T47D (cell line): ENCODE results near the gene RPUSD2.

Experiments used
- DNase-seq, 2 experiments: peaks; one replicate each; pipeline versions ENCODE4 v3.0.0 to v3.0.0-alpha.2; 2011 to 2012; ENCODE audit warnings: low read depth in 1 of 2, low spot score in 1 of 2
- JUND ChIP-seq: IDR thresholded peaks from 2 replicates; pipeline ENCODE4 v1.6.1; 2012; ENCODE audit warnings: low read depth
- in situ Hi-C: cut with HindIII; loops from 2 replicates; pipeline ENCODE4 v1.10.0; 2016; ENCODE audit warnings: low sequenced_read_pairs, low pct_unique_long_range_greater_than_20kb

The RPUSD2 gene

GRCh38 chr15:40598672-40599071 lies 29.6 kb downstream of the RPUSD2 start:
- in situ Hi-C loops: no loop called here
- no peak for TF ChIP-seq JUND
- DNase-seq: no peak

- DNase-seq: no peak
- in situ Hi-C loops: no loop called here
- no peak for TF ChIP-seq JUND
These were observed 31.9 kb downstream of the RPUSD2 start for GRCh38 chr15:40600956-40601355.

- no peak for TF ChIP-seq JUND
- in situ Hi-C loops: no loop called here
- DNase-seq: no peak
These were observed 34.8 kb downstream of the RPUSD2 start for GRCh38 chr15:40603935-40604334.

GRCh38 chr15:40613080-40613479 lies 44.0 kb downstream of the RPUSD2 start:
- no peak for DNase-seq
- TF ChIP-seq JUND: no peak
- in situ Hi-C loops: no loop called here

- in situ Hi-C loops: no loop called here
- DNase-seq: no peak
- TF ChIP-seq JUND: no peak
These were observed 48.9 kb downstream of the RPUSD2 start for GRCh38 chr15:40618023-40618422.

- in situ Hi-C loops: no loop called here
- DNase-seq: no peak
- TF ChIP-seq JUND: no peak
These were observed 49.8 kb downstream of the RPUSD2 start for GRCh38 chr15:40618906-40619305.

- in situ Hi-C loops: no loop called here
- TF ChIP-seq JUND: no peak
- DNase-seq: no peak
These were observed 54.3 kb downstream of the RPUSD2 start for GRCh38 chr15:40623361-40623760.
